Activated CD8-positive, alpha-beta memory T cell treated with anti-CD3 and anti-CD28 coated beads for 1 hour (primary cell): ENCODE results near the gene TRIM29.

ENCODE experiments used
- DNase-seq, 2 donors: peaks; one replicate each; pipeline ENCODE4 v3.0.0-alpha.2; 2020; ENCODE audit warnings: low read depth in 1 of 2; ENCODE audit errors: extremely low read depth in 1 of 2

TRIM29 gene

DNA sequence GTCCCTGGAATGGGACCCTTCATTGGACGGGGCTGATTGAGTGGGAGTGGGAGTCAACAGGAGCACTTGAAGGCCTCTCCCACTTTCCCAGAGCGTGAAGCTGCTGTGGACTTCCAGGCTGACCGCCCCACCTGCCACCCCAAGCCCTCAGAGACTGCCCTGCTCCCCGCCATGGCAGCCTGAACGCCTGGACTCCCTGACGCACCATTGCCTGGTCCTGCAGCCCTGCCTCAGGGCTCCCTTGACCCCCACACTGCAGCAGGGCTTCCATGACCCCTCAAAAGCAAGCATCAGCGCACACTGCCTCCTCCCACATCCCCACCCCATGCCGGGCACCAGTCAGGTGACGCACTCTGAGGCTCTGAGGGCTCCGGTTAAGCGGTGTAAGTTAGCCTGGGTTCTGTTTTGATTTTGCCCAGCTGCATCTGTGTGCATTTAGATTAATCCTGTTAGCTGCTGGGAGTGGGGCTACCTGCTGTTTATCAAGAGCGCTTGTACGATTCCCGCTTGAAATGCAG is 39.4 kb downstream of the TRIM29 start:
- no peak for DNase-seq

DNA sequence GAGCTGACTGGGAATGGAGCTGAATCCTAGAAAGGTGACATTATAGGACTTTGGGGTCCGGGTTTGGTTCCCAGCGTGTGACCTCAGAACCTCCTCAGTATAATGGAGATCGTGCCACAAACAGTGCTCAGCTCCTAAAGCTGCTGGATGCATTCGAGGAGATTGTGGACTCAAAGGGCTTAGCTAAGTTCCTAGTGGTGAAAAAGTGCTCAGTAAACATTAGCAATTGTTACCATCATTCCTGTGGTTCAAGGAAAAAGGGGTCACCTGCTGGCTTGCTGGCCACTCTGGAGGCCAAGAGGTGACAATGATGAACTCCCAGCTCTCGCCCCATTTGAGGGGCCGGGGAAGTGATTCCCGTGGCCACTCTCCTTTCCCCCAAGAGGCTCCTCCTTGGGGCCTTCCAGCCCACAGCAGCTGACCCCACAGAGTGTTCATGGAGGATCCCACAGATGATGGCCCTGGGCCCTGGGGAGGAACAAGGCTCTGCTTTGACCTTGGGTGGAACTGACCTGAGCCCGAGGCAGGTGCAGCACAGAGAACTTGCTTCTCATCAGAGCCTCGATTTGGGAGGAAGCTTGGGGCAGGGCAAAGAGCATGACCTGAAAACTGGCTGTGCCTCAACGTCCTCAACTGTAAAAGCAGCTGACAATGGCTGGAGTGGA is 40.1 kb downstream of the TRIM29 start:
- DNase-seq: no peak

DNA sequence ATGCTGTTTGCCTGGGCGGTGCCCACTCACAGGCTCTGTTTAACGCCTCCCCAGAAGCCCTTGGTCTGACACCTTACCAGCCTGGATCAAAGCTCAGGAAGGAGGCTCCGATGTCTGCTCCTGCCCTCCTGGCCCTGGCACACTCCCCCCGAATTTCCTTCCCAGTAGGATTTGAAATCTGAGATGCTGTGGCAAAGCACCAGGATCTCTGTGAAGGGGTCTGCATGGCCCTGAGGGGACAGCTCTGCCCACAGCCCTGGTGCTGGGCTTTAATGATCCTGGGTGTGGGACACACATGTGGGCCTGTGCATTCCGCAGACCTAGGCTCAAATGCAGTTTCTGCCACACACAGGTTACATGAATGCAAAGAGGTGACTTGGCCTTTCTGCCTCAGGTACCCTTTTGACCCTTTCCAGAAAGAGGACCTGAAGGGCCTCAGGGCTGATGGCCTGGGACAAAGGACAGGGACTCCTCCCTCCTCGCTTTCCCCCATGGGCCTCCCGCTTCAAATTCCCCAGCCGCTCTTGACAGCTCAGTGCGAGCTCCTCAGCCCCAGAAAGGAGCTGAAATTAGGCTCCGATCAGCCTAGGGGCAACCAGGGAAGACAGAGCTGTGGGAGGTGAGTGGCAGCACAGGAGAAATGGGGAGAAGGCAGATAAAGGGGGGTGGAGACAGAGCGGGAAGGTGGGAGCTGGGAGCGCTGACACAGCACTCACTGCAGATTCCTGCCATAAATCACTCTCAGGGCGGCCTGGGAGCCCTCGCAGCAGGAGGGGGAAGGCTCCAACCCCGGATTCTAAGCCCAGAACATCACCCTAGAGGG is 41.3 kb downstream of the TRIM29 start:
- no peak for DNase-seq

DNA sequence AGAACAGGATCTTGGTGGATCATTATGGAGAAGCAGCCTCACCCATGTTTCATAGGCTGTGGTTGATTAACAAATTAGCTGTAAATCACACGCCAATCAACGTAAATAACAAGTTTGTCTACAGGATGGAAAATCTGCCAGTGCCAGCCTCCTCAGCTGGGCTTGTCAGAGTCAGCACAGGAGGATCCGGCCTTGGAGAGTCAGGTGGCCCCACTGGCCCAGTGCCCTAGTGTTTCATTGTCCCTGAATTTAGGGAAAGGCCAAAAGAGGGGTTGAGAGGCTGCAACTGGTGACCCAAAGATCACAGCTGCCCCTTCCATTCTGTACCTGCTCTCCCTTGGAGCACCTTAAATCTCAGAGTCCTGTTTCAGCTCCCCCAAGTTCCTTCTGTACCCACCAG is 42.4 kb downstream of the TRIM29 start:
- DNase-seq: no peak

DNA sequence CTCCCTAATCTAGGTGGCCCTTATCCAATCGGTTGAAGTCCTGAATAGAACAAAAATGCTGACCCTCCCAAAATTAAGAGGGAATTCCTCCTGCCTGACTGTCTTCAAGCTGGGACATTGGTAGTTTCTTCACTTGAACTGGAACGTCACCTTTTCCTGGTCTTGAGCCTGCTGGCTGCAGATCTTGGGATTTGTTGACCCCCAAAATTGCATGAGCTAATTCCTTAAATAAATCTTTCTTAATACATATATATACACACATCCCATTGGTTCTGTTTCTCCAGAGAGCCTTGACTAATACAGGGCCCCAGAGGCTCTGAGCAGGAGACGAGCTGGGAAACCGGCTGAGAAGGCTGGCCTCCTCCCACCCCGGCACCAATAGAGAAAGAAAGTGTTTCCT is 46.2 kb downstream of the TRIM29 start:
- DNase-seq: no peak

DNA sequence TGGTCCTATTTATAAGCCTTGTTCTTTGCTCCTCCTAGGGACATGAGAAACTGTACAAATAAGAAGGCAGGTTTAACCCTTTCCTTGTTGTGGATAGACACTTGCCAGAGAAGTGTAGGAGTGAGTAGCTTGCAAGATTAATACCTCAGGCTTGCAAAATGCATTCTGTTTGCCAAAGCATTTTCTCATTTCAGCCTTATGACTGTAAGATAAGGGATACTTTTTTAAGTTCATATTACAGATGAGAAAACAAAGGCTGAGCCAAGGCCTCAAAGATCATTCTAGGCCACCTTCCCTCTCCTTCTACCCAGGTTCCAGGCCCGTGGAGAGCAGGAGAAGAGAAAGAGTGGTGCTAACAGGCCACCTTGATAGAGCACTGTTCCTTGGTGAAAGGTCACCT is 46.8 kb downstream of the TRIM29 start:
- DNase-seq: no peak

DNA sequence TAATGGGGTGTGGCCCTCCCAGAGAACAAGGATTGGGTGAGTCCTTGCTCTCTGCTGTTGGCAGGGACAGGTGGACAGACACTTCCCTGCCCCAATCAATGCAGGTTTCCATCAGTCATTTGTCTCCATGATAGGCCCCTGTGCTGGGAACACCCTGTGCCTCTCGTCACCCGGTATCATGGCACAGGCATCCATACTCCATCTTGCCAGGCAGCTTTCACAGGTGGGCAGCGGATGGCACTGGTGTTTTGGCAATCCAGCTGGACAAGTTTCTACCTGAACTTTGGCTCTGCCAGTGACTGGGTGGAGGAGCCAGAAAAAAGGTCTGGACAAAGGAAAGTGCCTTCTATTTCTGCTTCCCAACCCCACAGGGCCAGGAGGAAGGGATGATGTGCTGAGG is 47.5 kb downstream of the TRIM29 start:
- no peak for DNase-seq

DNA sequence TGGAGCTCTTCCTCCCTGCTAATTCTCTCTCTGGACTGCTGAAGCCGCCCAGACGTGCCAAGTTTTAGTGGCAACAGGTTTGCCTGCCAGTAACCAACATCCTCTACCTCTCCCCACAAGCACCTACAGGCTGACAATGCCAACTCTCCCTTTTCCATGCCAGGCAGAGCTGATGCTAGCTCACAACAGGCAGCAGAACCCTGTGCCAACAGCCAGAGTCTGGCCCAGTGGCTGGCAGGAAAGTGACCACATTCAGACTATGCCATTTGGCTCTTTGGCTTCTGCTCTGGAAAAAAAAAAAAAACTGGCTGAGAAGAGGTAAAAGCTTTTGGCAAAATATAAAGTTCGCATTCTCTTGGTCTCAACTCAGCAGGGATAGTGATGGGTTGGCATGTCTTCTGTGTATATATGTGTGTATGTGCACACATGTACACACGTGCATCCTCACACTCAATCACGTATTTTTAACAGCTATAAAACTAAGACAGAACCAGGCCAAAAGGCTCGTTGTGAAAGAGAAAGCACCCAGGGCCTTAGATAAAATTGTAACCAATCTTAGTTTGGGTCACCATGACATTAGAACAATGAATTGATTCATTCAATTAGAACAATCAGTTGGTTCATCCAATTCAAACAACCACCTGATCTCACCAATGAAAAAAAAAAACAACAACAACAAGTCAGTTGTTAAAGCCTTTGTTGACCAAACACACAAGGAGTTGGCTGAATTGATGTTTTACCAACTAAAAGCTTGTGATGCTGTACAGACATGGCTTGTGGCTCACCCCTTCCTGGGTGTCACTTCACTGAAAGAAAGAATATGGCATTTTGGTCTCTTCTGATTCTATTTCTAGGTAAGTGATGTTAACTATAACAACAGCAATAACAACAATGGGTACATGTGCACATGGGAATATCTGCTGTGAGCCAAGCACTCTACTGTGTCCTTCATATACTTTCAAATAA is 48.6 kb downstream of the TRIM29 start:
- DNase-seq: no peak

DNA sequence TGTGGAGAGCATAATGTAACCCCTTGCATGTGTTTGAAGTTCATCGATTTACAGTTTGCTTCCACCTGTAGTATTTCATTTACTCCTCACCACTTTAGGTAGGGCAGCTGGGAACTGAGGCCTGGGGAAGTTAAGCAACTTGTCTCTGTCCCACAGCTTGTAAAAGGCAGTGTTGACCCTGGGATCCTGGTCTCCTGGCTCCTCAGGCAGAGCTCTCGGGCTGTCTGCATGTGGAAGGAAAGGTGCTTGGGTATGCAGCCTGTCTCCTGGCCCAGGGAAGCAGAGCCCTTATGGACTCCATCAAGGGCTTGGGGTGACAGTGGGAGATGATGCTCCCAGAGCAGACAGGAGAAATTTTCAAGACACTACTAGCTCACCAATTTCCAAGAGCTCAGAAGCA is 49.9 kb downstream of the TRIM29 start:
- no peak for DNase-seq

DNA sequence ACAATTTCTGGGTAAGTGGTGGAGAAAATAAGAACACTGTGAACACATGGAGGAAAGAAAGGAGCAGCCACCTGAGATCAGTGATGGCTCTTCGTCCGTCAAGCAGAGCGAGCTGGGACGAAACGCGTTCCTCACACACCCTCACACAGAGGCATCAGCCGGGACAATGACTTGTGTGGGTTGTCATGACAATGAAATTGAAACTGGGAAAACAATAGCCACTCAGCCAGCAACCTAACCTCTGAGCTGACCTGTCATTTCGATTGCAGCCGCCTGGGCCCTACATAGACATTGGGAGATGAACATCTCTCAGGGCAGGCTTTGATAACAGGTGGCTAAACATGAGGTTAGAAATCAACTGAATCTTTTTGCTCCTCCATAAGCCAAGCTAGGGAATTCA is 51.3 kb downstream of the TRIM29 start:
- no peak for DNase-seq

DNA sequence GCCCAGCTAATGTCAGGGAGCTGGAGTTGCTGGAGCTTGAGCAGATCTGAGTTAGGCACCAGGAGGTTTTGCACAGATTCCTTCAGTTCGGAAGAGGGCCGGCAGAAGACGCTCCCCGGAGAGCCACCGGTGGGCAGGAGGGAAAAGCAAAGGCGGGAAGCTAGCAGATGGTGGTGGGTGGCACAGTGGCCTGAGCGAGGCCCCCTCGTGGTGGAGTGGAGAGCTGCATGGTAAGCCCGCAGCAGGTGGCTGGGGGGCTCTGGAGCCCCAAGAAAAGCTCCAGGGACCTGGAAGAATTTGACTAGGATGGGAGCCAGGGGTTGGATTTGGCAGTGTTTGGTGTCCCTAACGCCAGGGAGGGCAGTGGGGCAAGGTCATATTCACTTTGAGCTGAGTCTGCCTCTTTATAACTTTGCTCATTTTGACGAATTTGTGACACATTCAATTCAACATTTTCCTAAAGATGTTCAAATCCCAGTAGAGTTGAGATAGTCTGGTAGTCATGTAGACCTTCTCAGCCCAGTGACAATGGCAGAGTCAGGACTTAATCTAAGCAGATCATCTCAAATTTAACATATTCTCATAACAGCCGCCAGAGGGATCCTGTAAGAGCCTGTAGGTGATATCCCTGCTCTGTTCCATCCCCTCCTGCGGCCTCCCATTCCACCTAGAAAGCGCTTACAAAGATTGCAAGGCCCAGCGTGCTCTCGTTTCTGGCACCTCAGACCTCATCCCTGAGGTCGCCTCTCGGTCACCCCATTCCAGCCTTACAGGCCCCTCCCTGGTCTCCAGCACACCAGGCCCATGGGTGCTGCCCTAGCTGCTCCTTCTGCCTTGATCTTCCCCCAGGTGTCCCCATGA is 57.9 kb downstream of the TRIM29 start:
- DNase-seq: peak in 1 of 2 donors; percentile 20

DNA sequence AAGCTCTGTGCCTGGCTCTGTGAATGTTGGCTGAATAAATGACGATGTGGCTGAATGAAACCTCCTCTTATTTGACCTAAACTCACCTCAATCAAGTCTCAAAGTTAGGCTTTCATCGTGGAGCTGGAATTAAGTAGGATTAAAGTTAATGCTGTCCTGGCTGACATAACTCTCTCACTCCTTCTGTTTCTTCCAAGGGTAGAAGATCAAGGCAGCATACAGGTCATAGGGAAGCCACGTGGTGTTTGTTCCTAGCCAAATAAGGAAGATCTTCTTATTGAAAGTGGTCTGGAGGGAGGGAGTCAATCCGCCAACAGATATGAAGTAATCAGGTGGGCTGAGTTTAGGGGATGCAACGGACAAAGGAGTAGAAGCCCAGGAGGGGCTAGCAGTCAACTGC is 59.5 kb downstream of the TRIM29 start:
- DNase-seq: no peak

DNA sequence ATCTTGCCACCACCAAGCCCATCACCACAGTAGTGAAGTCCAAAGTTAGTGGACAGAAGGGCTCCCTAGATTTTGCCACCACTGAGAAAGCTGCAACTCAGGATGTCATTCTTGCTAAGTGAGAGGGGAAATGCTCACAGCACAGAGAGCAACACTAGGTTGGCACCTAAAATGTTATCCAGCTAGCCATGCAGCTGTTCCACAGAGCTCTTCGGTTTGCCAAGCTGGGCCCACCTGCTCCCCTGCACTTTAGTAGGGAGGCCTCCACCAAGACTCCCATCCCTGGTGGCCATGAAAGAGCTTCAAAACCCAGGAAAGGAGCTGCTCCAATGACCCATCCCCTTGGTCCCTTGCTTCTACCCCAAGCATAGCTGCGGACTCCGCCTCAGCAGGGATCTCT is 63.8 kb downstream of the TRIM29 start:
- DNase-seq: no peak

DNA sequence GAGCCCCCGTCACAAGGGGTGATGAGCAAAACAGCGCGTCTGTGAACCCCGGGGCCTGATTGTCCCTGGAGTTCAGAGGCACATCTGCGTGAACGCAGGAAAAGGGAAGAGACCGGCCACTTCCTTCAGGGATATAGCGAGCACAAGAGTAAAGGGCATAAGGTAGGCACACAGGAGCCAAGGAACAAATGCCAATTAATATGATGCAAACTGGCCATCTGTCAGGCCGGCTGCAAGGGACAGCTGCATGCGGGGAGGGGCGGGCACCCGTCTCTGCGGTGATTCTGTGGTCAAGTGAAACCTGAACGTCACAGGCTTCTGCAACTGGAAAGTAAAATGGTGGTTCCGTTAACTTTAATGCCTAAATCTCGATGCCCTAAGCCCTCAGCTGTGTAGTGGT is 64.7 kb downstream of the TRIM29 start:
- no peak for DNase-seq

DNA sequence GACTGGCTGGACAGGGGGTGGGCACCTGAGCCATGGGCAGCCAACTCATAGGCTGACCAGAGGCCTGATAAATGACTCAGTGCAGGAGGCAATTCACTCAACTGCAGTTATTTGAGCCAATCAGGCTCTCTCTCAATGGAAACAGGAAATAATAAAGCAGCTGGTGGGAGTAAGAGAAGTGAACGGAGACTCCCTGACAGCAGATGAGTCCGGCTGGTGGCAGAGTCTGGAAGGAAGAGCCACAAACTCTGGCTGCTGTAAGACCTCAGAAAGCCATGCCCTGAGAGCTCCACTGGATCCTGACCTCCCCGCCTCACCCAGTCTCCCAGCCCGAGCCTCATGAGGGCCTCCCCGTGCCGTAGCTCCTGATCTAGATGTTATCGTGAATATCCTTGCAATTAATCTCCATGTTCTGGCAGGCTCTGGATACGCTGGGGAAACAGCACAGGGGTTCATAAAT is 69.8 kb downstream of the TRIM29 start:
- DNase-seq: no peak

DNA sequence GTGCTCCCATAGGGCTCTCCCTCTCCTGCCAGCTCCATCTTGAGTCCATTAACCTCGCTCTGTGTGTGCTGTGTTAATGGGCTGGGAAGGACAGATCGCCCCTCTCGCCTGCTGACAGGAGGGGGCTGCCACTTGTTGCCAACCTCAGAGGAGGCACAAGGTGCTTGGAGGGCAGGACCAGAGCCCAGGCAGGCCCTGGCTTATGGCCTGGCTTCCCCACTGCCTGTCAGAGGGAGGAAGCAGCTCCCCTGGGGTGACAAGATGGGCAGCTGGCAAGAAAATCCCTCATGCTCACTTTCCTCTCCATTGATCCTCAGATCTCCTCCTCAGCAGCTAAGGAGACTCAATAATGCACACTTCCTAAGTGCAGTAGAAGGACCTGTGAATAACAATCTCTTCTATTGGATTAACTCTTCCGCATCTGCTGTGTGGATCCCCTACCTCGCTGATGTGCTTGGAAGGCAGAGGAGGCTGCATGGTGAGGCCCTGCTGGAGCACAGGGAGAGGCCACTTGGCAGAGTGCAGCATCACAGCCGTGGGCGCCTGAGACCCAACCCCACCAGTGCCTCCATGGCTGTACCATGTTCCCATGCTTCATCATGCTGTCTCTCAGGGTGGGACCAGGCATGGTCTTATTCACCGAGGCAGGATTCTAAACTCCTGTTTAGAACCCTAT is 70.3 kb downstream of the TRIM29 start:
- DNase-seq: no peak

DNA sequence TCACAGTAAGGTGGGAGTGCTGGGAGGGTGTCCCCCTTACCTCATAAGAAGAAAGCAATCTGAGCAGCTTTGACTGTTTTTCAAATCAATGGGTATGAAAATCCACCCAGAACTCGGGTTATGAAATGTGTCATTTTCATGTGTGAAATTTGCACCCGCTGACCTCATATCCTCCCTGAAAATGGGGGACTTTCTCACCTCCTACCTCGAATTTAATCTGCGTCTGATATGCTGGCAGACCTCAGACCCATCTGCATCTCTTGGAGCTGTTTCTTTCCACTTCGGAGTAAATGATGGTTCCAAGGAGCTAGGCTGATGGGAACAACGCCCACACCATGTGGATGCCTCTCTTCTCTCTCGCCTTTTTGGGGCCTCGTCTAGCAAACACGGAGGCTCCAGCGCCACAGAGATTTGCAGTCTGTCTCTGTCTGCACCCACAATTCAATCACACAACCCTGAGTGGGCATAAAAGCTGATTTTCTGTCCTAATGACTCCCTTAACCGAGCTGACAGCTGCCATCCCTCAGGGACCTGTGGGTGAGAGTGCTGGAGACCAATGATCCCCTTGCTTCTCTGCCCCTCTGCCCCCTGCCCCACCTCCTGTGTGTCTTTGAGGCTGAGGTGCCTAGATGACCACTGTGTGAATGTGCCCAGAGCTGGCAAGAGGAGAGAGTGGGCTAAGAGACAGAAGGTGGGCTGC is 71.0 kb downstream of the TRIM29 start:
- DNase-seq: no peak

DNA sequence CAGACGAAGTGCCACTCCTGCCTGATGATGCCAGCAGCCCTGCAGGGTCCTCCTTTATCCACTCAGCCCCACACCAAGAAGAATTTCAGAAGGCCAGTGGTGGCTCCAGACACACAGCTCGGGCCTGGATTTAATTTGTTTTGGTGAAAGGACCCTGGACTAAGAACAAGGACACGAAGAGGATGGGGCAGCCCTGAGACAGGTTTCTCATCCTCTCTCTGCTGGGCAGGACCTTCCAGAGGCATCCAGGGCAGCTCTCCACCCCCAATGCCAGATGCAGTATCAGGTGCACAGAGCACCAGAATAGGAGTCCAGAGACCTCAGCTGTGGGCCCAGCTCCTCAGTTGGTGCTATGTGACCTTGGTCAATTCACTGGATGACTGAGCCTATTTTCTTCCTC is 72.0 kb downstream of the TRIM29 start:
- no peak for DNase-seq

DNA sequence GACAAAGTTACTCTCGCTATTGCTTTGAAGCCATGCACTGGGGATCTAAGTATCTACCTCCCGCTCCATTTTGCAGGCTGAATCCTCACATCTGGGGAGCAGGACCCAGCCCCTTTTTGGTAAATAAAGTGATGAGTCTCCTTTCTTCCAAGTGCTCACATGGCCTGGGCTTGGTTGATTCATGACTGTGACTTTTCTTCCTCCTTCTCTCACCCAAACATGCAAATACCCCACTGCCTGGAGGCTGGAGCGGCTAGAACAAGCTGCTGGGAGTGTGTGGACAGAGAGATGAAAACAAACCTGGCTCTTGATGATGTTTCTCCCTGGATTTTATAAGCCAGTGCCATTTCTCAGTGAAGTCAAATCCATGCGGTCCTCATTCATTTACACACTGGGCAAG is 72.7 kb downstream of the TRIM29 start:
- DNase-seq: no peak
